Lower leg skin (tissue), 4 donors: ENCODE results near the gene FGF18. TPM values are rescaled to one million over a fixed set of nuclear protein-coding genes. Genes with fewer than 3 reads are reported as not detected.
"Not testable (repeated sequence)": the region's sequence is repeated elsewhere in the genome, so short reads cannot be mapped to it uniquely, and the experiment has no call there.

Experiments used
- DNase-seq, 2 donors: peaks; one replicate each; pipeline ENCODE4 v3.0.0-alpha.2; 2019; ENCODE audit warnings: low spot score in 2 of 2
- H3K4me3 ChIP-seq: fragments of 200-600 bp; sonication (generic); 2 replicates; pipeline ENCODE4 v1.5.1; 2017; ENCODE audit warnings: mild to moderate bottlenecking, low read depth; ENCODE audit not compliant: poor library complexity, severe bottlenecking
- POLR2A ChIP-seq, 2 donors: fragments of 450-650 bp; IDR thresholded peaks; one replicate each; pipeline ENCODE4 v1.6.1; 2016 to 2017; ENCODE audit warnings: antibody characterized with exemption in 2 of 2, mild to moderate bottlenecking in 1 of 2, moderate library complexity in 1 of 2
- WGBS, 2 donors: methylation state at CpG; one replicate each; pipeline ENCODE4 v1.1.5; 2018; 5-methylcytosine and 5-hydroxymethylcytosine counted together
- intact Hi-C: fragments of 100-400 bp; cut with DNase I; formaldehyde crosslinking; loops from one replicate; pipeline ENCODE4 v1.15.0; 2023; ENCODE audit warnings: low total_unique reads
- total RNA-seq, 4 donors: library from RNA; depleted of rRNA; stranded (reverse); fragments of >200 nt; gene quantifications; one replicate each; pipeline ENCODE4 v1.1.0, GENCODE V29; 2016
- TF ChIP-seq, protein P1 (sequence below), 3 donors: fragments of 450-650 bp; IDR thresholded peaks; one replicate each; pipeline ENCODE4 v1.5.1; 2016; ENCODE audit warnings: antibody characterized with exemption in 3 of 3, mild to moderate bottlenecking in 3 of 3, moderate library complexity in 2 of 3

Gene FGF18
- total RNA-seq, 4 donors from 2014 or later = 0.27 to 2.5 TPM; not detected in 2

GRCh38 chr5:171390883-171391677, 28.4 kb upstream of the FGF18 start:
- 62 to 63% methylated on average over 8 of the region's 8 CpGs for WGBS, 2 donors
- no peak for TF ChIP-seq POLR2A (IDR thresholded peaks at IDR 0.05)
- TF ChIP-seq, protein P1, sequence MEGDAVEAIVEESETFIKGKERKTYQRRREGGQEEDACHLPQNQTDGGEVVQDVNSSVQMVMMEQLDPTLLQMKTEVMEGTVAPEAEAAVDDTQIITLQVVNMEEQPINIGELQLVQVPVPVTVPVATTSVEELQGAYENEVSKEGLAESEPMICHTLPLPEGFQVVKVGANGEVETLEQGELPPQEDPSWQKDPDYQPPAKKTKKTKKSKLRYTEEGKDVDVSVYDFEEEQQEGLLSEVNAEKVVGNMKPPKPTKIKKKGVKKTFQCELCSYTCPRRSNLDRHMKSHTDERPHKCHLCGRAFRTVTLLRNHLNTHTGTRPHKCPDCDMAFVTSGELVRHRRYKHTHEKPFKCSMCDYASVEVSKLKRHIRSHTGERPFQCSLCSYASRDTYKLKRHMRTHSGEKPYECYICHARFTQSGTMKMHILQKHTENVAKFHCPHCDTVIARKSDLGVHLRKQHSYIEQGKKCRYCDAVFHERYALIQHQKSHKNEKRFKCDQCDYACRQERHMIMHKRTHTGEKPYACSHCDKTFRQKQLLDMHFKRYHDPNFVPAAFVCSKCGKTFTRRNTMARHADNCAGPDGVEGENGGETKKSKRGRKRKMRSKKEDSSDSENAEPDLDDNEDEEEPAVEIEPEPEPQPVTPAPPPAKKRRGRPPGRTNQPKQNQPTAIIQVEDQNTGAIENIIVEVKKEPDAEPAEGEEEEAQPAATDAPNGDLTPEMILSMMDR (IDR thresholded peaks at IDR 0.05) = no peak
- H3K4me3 ChIP-seq = no peak overlapping the region

GRCh38 chr5:171391996-171392577, 27.4 kb upstream of the FGF18 start:
- no peak overlapping the region for H3K4me3 ChIP-seq
- intact Hi-C loops = no loop called here
- no peak for DNase-seq
- 78 to 87% methylated on average over 14 of the region's 14 CpGs for WGBS, 2 donors
- TF ChIP-seq, protein P1 (IDR thresholded peaks at IDR 0.05) = no peak
- no peak for TF ChIP-seq POLR2A (IDR thresholded peaks at IDR 0.05)

More at GRCh38 chr5:171390883-171391677, 28.4 kb upstream of the FGF18 start:
- DNase-seq = no peak
- intact Hi-C loops = no loop called here

GRCh38 chr5:171392585-171393159, 26.8 kb upstream of the FGF18 start:
- 93% methylated on average over 4 of the region's 4 CpGs for WGBS, 2 donors
- DNase-seq = no peak

GRCh38 chr5:171395042-171395441, 24.4 kb upstream of the FGF18 start:
- WGBS, 2 donors = 94 to 95% methylated on average over 7 of the region's 7 CpGs
- intact Hi-C loops = no loop called here
- TF ChIP-seq, protein P1 (IDR thresholded peaks at IDR 0.05) = no peak
- no peak for TF ChIP-seq POLR2A (IDR thresholded peaks at IDR 0.05)
- H3K4me3 ChIP-seq = no peak overlapping the region
- DNase-seq = no peak

More at GRCh38 chr5:171392585-171393159, 26.8 kb upstream of the FGF18 start:
- no peak overlapping the region for H3K4me3 ChIP-seq
- intact Hi-C loops = no loop called here
- TF ChIP-seq, protein P1 (IDR thresholded peaks at IDR 0.05) = no peak
- TF ChIP-seq POLR2A (IDR thresholded peaks at IDR 0.05) = no peak

DNA sequence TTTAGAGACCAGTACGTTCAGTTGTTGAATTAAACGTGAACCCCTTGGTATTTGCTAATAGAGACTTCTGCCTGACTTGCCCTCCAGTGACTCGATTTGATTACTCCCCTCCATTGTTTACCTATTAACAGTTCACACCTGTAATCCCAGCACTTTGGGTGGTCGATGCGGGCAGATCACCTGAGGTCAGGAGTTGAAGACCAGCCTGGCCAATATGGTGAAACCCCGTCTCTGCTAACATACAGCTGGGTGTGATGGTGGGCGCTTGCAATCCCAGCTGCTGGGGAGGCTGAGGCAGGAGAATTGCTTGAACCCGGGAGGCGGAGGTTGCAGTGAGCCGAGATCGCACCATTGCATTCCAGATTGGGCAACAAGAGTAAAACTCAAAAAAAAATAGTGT, 22.9 kb upstream of the FGF18 start:
- H3K4me3 ChIP-seq, DNase-seq, intact Hi-C loops: not testable (repeated sequence)
- WGBS, 2 donors = 84 to 90% methylated on average over 11 of the region's 11 CpGs

- H3K4me3 ChIP-seq = no peak overlapping the region
- 86 to 87% methylated on average over 2 of the region's 2 CpGs for WGBS, 2 donors
- no peak for TF ChIP-seq POLR2A (IDR thresholded peaks at IDR 0.05)
- TF ChIP-seq, protein P1 (IDR thresholded peaks at IDR 0.05) = no peak
- intact Hi-C loops = no loop called here
- no peak for DNase-seq
Measured at GRCh38 chr5:171397190-171397589, 22.3 kb upstream of the FGF18 start.
